ENCODE data around the gene OXER1.

The OXER1 gene, protein sequence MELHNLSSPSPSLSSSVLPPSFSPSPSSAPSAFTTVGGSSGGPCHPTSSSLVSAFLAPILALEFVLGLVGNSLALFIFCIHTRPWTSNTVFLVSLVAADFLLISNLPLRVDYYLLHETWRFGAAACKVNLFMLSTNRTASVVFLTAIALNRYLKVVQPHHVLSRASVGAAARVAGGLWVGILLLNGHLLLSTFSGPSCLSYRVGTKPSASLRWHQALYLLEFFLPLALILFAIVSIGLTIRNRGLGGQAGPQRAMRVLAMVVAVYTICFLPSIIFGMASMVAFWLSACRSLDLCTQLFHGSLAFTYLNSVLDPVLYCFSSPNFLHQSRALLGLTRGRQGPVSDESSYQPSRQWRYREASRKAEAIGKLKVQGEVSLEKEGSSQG

DNA sequence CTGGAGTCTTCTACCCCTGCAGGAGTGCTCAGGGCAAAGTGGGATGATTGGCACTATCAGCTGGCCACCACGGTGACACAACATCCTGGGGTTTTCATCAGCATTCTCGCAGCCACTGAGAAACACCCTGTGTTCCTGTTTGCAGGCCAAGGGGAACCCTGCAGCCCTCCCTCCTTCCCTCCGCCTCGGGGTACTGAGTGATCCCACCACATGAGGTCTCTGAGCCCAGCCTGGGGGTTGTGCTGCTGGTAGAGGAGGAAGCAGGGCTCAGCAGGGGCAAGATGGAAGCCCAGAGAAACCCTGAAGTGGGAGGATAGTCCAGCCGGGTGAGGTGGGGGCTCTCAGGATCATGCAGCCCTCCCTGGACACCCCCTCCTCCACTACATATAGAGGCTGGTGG, at the start of gene OXER1:
Gene OXER1, minus strand, starts transcription at position 40 of the 400 bp plus-strand sequence. CDS start 73 bp downstream, outside the sequence.
- no peak for DNase-seq (ENCODE audit: low read depth)

DNA sequence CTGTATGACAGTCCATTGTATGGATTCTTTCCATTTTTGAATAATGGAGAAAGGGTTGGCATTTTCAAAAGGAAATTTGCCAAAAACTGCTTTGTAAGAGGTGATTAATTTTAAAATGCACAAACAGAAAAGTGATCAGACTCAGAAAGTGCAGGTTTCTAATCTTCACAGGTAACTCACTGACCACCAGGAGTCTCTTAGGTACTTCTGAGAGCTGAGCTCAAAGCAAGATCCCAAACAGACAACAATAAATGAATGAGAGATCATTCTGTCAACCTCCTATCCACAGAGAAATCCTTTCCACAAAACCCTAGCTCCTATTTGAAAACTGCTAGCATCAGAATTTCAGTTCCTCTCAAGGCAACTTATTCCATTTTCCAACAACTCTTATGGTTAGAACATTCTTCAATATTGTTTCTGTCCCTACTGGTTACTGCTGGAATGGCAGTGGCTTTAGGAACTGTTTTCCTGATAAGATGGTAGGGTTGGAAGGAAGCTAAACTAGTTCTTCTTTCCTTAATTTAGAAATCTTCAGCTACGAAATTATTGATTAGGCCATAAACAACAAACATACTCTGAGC, 49.1 kb upstream of the OXER1 start:
- DNase-seq (ENCODE audit: low read depth) = no peak

DNA sequence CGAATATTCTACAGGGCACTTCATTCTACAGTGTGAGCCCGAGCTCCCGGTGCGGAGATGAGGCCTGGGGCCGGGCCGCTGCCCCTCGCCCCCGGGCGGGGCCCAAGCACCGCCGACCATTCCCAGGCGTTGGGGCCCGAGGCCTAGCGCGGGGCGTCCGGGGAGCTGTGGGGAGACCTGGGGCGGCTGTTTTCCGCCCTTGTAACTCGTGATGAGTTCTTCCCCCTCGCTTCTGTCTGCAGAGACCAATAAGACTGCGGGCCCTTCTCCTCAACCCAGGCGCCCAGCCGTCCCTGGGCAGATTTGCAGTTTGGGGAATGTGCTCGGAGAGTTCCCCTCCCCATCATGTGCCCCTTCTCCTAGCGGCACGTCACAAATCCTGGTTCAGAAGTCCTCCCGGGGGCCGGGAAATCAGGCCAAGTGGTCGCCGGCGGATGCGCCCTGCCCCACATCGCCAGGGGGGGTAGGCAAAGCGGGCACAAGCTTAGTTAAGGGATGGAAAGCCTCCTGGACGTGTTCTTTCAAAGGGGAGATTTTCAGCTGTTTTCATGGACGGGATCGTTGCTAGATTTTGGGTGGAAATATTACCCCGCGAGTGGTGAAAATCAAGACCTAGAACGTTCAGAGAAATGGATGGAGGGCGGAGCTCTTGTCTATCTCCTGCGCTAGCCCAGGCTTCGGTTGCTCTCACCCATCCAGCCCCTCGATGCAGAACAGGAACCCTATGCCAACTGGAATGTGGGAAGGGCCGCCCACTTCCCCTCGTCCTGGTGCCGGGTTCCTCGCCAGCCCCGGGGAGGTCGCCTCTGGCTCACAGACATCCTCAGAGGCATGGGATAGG, 47.3 kb upstream of the OXER1 start:
- peak; percentile 26 for DNase-seq (ENCODE audit: low read depth)

DNA sequence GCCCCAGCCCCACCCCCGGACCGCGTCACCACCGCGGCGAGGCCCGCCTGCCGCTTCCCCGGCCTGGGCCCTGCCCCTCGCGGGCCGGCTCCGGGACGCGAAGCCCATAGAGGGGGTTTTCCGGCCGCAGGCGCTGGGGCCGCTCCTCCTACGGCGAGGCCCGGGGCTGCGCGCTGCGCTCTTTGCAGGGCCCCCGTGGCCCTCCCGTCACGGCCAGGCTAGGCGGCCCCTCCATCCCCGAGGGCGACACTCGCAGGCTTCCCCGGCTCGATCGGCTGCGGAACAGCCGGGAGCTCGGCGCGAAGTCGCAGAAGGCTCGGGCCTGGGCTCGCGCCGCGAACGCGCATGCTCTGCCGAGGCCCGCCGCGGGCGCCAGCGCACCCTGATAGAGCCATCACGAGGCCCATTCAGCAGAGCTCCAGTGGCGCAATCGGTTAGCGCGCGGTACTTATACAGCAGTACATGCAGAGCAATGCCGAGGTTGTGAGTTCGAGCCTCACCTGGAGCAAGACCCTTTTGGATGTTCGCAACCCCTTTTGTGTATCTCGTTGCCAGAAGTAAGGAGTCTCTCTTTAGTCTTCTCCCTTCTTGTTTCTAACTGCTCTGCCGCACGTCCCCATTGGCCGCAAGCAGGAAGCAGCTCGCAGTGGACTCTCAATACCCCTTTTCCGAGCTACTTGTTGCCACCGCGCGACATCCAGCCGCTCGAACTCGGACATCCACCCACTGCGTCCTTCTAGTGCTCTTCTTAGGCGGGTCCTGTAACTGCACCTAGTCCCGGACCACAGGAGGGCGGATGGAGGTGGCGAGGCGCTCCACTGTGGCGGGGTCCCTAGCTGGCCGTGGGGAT, 46.4 kb upstream of the OXER1 start:
- peak; percentile 91 for DNase-seq (ENCODE audit: low read depth)

DNA sequence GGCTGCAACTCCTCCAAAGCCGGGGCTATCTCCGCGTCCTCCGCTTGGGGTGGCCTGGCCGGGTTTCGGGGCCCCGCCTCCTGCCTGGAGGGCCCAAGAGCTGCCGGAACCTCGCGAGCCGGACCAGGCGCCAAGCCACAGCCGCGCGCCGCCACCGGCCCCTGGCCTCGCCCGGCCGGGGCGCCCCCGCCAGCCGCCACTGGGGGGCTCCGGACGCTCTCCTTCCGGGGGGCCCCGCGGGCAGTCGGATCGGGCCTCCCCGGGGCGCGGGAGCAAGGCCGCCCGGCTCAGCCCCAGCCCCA, 45.8 kb upstream of the OXER1 start:
- DNase-seq (ENCODE audit: low read depth) = no peak

DNA sequence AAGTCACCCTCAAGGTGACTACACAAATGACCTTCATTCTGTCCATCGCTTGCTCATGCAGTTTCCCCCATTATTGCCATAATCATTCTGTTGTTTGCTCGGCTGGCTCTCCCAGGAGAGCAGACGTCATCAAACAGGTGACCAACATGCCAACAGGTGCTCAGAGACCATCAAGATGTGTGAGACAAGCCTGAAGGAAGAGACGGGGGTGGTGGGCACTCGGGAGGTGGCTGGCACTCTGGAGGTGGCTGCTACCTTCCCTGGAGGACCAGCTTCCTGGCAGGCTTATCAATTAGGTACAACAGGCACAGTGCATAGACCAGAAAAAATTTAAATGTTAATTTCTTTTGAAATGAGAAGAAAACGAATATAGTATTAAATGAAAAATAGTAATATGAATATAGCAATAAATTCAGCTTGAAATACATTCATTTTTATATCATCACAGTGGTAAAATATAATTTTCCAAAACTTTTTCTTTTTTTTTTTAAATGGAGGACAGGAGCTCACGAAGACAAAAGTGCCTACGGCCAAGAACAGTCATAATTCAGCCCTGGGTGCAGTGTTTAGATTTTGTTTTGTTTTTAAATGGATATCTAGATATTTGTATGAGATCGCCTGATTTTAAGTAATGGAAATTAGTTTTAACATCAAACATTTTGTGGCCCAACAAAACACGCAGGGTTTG, 45.3 kb upstream of the OXER1 start:
- no peak for DNase-seq (ENCODE audit: low read depth)

DNA sequence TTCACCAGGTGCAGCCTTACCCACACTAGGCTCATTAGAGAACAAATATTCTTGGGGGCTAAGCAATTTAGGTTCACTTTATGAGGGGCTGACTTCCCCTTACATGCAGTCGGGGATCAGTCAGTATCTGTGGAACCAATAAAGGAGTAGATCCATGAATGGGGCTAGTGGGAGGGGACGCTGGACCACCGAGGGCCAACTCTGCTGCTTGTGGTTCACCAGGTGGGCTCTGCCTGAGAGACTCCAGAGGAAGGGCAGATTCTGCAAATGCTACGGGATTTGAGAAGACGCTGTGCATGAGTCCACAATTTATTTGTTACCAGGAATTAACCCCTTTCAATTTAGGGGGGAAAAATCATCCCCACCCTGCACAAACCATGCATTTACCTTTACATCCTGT, 44.4 kb upstream of the OXER1 start:
- DNase-seq (ENCODE audit: low read depth) = no peak

DNA sequence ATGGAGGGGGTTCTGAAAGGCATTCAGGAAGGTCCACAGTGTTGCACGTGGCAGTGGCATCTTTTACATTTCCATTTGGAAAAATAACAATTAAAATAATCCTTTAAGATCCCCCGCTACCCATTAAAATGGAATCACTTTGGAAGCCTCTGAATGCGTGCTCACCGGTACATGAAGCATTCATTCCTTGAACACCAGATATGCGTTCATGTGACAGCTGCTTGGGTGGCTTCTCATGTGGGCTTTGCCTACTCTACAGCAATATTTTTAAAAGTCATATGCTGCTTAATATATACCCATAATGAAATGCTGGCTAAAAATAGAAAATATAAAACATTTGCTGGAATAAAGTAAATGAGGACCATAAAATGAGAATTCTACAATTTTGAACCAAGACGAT, 42.9 kb upstream of the OXER1 start:
- DNase-seq (ENCODE audit: low read depth) = no peak

DNA sequence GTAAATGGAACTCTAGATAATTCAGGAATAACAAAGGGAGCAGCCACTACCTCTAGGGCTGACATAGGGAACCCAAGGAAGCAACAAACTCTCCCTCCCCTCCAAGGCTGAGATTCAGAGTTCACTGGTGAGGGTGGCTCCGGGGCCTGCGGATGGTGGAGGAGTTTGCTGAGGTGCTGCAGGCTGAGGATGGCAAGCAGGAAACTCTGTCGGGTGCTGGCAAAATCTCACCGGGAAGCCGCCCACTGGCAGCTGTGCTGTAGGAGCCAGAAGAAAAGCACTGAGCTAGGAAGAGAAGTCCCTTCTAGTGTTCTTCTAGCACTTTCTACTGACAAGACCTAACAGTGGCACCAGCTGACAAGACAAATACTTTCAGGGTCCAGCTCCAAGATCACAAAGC, 41.0 kb upstream of the OXER1 start:
- no peak for DNase-seq (ENCODE audit: low read depth)

DNA sequence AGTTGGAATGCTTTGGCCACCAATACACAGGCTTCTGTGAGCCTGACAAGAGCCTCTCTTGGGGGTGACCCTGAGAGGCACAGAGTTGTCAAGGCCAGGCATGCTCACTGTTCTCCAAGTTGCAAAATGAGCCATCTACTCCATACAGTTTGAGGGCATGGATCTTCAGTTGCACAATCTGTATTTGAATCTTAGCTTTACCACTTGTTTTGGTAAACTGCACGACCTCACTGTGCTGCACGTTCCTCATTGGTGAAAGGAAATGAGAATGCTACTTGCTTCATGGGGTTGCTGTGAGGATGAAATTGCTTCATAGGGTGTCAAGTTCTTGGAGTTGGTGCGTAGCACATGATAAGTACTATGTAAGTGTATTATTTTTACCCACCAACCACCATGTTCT, 40.4 kb upstream of the OXER1 start:
- no peak for DNase-seq (ENCODE audit: low read depth)

DNA sequence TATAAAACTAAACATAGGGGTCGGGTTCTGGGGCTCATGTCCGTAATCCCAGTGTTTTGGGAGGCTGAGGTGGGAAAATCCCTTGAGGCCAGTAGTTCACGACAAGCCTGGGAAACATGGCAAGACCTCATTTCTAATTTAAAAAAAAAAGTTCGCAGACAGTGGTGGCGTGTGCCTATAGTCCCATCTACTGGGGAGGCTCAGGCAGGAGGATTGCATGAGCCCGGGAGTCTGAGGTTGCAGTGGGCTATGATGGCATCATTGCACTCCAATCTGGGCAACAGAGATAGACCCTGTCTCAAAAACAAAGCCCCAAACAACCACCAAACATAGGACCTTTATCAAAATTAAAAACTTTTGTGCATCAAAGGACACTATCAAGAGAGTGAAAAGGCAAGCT, 38.2 kb upstream of the OXER1 start:
- DNase-seq (ENCODE audit: low read depth) = no peak

DNA sequence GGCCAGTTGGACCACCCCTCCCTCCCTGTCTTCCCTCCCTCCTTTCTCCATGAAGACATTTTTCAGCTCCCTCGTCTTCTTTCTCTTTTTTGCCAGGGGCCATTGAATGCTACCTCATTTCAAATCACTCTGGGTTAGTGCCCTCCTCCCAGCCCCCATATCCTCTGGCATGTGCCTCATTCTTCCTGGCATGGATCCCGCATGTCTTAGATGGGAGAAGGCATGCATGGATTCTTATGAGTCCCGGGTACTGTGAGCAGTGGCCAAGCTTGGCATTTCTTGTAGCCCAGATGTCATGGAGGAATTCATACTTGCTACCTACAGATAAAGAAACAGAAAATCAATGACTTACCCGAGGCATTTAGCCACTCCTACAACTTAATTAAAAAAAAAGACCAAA, 37.4 kb upstream of the OXER1 start:
- DNase-seq (ENCODE audit: low read depth) = no peak

DNA sequence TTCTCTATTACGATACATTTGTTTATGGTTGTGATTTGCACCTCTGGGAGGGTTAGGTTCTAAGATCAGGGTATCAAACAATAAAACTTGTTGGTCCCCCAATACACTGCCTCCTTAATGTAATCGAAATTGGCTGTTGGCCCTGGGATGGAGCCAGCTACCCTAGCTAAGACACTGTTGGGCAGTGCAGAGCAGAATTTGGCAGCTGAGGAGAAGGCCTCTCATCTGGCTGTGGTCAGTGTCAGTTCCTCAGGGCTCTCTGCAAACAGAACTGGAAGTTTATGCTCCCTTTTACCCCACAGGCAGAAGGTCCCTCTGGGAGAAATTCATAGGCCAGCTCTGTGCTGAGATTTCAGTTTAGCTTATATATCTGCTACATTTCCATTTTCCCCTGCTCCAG, 37.0 kb upstream of the OXER1 start:
- DNase-seq (ENCODE audit: low read depth) = no peak

DNA sequence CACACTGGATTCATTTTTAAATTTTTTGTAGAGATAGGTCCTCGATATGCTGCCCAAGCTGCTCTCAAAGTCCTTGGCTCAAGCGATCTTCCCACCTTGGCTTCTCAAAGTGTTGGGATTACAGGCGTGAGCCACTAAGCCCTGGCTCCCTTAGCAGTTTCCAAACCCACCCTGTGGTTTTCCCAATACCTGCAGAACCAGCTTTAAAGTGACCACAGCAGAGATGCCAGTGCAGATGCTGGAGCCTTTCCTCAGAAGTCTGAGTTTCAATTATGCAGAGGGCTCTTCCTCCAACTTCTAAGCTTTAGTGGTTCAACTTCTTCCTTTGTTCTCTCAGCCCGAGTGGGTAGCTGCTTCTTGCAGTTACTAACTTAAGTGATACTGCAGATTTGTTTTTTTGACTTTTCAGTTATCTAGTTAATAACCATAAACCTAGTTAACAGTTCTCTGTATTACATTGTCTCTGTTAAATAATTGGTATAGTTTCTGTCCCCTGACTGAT, 36.6 kb upstream of the OXER1 start:
- DNase-seq (ENCODE audit: low read depth) = no peak

DNA sequence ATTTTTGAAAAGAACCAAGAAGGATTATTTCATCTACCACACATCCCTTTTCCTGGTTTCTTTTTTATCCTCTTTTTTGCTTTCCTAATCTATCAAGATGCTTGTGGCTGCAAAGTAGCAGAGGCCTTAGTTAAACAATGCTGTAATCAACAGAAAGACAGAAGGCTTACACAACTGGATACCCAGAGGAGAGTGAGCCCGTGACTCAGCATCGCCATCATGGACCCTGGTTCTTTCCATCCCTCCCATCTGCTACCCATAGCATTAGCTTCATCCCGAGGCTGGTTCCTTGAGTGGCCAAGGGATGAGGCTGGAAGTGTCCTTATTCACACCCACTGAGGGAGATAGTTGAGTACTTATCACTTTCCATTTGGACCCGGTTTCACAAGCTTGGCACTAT, 35.9 kb upstream of the OXER1 start:
- DNase-seq (ENCODE audit: low read depth) = no peak

DNA sequence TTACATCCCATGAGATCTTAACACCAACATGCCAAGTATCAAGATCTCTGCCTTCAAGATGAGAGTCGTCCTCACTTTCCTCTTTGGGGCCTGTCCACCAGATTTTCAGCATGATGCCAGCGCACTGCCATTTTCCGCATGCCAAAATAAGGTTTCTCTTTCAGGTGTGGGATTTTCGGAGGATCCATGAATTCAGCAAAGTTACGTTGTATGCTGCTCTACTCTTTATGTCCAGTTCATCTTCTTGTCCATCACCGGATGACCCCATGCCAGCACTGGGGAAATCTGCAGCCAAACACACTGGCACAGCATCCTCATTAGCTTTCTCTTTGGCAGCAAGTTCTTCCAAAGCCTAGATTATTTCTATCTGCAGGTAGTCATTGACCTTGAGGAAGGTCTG, 33.3 kb upstream of the OXER1 start:
- DNase-seq (ENCODE audit: low read depth) = no peak

DNA sequence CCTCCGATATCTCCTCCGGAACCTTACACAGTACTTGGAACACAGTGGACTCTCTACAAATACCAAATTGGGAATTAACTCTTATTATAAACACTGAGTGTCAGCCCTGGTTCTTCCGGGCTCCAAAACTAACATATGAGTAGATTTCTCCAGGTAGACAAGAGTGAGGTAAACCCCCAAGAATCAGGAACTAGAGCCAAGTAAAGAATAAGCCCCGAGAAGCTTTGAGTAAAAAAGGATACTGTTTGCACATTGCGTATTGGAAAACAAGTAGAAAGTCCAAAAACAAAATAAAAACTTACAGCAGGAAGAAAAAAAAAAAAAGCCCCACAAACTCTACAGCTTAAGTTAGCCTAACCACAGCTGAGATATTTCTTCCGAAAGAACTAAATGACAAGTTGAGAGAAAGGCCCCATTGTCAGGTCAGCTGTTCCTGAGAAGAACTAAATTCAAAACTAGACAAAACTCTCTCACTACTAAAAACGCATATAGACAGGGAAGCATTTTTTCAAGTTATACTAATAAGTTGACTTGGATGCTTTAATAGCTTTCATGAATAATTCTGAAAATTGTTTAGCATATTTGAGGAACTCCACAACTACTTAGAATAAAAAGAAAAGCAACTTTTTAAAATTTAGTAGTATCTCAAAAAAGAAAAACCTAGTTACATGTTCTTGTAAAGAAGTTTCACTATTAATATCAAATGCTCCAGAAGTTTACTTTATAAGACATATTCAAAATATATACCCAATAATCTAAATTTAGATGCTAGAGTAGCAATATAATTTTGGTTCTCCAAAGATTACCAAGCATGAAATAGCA, 32.7 kb upstream of the OXER1 start:
- DNase-seq (ENCODE audit: low read depth) = no peak

DNA sequence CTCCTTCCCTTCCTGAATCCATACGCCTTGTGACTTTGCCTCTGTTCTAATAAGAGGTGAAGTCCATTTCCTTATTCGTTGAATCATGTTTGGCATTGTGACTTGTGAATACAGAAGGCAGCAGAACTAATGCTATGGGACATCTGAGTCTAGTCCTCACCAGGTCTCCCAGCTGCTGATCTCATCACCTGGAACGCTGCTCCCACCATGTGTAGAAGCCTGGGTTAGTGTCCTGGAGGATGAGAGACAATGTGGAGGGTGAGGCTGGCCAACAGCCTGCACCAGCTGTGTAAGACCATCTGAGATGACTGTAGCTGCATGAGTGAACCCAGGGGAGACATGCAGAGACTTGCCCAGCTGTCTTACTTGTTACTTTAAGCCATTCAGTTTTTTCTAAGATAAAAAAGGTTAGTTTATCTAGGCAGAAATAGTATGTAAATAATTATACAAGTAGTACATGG, 31.9 kb upstream of the OXER1 start:
- no peak for DNase-seq (ENCODE audit: low read depth)

DNA sequence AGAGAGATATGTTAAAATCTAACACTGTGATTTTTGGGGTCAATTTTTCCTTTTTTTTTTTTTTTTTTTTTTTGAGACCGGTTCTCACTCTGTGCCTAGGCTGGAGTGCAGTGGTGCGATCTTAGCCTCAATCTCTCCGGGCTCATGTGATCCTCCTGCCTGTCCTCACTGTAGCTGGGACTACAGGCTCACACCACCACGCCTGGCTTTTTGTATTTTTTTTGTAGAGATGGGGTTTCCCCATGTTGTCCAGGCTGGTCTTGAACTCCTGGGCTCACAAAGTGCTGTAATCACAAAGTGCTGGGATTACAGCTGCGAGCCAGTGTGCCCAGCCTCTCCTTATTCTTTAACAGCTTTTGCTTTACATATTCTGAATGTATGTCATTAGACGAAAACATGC, 31.3 kb upstream of the OXER1 start:
- no peak for DNase-seq (ENCODE audit: low read depth)

DNA sequence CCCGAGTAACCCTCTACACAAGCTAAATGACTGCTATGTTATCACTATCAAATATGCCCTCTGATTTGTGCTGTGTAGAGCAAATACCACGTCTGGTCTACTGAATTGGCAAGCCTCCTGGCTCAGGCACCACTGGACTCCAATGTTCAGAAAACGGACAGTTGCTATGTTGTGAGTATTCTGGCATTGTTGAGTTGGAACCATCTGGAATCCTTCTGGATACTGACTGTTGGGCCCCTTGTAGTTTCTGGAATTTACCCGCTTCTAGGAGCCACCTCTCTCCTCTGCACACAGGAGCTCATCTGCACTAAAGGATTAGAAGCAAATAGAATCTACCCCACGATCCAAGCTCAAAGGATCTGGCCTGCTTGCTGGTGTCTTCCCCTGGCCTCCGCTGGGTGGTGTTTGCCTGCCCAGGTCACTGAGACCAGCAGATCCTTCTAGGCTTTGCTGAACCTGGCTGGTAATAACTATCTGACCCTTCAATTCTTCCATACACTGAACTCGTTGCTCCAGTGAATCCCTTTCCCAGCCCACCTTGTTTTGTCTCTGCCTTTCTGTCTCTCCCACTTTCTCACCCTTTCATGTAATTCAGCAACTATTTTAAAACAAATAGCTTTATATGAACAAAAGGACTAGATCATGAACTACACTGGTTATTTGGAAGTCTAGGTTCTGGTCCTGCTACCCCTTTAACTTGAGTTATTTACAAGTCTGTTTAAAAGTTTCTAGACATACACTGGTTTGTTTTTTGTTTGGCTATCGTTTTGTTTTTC, 30.5 kb upstream of the OXER1 start:
- DNase-seq (ENCODE audit: low read depth) = no peak

Data from activated T-helper 9 cell treated with anti-CD3 and anti-CD28 coated beads, Interleukin-2, amount 50 U/mL, for 16 hours (primary cell).